Thoracic aorta (tissue), 2 donors: Measurements from ENCODE around the gene GPHN. TPM values are rescaled to one million over a fixed set of nuclear protein-coding genes. Genes with fewer than 3 reads are reported as not detected.

Source experiments
- ATAC-seq: fragments of 150-250 bp; one replicate; pipeline ENCODE4 v1.8.0; 2017; ENCODE audit warnings: low read depth; ENCODE audit not compliant: insufficient number of reproducible peaks, low FRiP score
- DNase-seq: peaks from one replicate; pipeline ENCODE4 v3.0.0-alpha.2; 2020; ENCODE audit warnings: low spot score
- H3K27ac ChIP-seq, 2 donors: fragments of 200-600 bp; sonication (generic); 1 replicate in 1 of 2; 2 replicates in 1 of 2; pipeline ENCODE4 v1.5.1; 2016; ENCODE audit warnings: mild to moderate bottlenecking in 2 of 2, moderate library complexity in 2 of 2
- H3K27me3 ChIP-seq: fragments of 200-600 bp; sonication (generic); replicated peaks from 2 replicates; pipeline ENCODE4 v1.6.0; 2016; ENCODE audit warnings: mild to moderate bottlenecking; ENCODE audit not compliant: insufficient read depth
- H3K36me3 ChIP-seq: fragments of 200-600 bp; sonication (generic); one replicate; pipeline ENCODE4 v1.5.1; 2016
- H3K4me1 ChIP-seq, 2 donors: fragments of 200-600 bp; sonication (generic); 1 replicate in 1 of 2; 2 replicates in 1 of 2; pipeline versions ENCODE4 v1.5.1 to v1.6.0; 2016; ENCODE audit warnings: low read depth in 2 of 2, mild to moderate bottlenecking in 1 of 2; ENCODE audit not compliant: control insufficient read depth in 1 of 2
- H3K4me3 ChIP-seq: fragments of 200-600 bp; sonication (generic); 2 replicates; pipeline ENCODE4 v1.5.1; 2016; ENCODE audit warnings: mild to moderate bottlenecking
- H3K9me3 ChIP-seq: fragments of 200-600 bp; sonication (generic); 2 replicates; pipeline ENCODE4 v1.5.1; 2016
- total RNA-seq, 2 donors: library from RNA; depleted of rRNA; stranded (reverse); fragments of >200 nt; gene quantifications; one replicate each; pipeline versions ENCODE4 v1.1.0 to v1.2.3, GENCODE V29; 2016
- TF ChIP-seq, protein P1 (sequence below): fragments of 200-600 bp; sonication (generic); IDR thresholded peaks from one replicate; pipeline ENCODE4 v1.5.1; 2019; ENCODE audit warnings: antibody characterized with exemption

GPHN gene
- total RNA-seq, 2 donors from 2014 or later = 14.0 to 14.2 TPM

GRCh38 chr14:67162385-67162784 is 654.4 kb downstream of the GPHN start:
- Histone ChIP-seq H3K27ac (no peak overlapping the region), H3K4me1 (no peaks in the 10 kb centered on the region), H3K36me3 (no peaks in the 10 kb centered on the region), H3K4me3 (no peak overlapping the region), H3K9me3 (no peaks in the 10 kb centered on the region), H3K27me3 (no peaks in the 10 kb centered on the region)
- TF ChIP-seq, protein P1, sequence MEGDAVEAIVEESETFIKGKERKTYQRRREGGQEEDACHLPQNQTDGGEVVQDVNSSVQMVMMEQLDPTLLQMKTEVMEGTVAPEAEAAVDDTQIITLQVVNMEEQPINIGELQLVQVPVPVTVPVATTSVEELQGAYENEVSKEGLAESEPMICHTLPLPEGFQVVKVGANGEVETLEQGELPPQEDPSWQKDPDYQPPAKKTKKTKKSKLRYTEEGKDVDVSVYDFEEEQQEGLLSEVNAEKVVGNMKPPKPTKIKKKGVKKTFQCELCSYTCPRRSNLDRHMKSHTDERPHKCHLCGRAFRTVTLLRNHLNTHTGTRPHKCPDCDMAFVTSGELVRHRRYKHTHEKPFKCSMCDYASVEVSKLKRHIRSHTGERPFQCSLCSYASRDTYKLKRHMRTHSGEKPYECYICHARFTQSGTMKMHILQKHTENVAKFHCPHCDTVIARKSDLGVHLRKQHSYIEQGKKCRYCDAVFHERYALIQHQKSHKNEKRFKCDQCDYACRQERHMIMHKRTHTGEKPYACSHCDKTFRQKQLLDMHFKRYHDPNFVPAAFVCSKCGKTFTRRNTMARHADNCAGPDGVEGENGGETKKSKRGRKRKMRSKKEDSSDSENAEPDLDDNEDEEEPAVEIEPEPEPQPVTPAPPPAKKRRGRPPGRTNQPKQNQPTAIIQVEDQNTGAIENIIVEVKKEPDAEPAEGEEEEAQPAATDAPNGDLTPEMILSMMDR = no peak
- DNase-seq (no peak), ATAC-seq (no peak)

GRCh38 chr14:67166450-67166853 is 658.5 kb downstream of the GPHN start:
- ATAC-seq (no peak), DNase-seq (no peak)
- TF ChIP-seq, protein P1 = peak; percentile 68
- Histone ChIP-seq H3K4me1 (no peaks in the 10 kb centered on the region), H3K36me3 (peaks cover 2% of the 10 kb centered on the region), H3K4me3 (no peak overlapping the region), H3K27ac (no peak overlapping the region), H3K27me3 (no peaks in the 10 kb centered on the region), H3K9me3 (no peaks in the 10 kb centered on the region)

DNA sequence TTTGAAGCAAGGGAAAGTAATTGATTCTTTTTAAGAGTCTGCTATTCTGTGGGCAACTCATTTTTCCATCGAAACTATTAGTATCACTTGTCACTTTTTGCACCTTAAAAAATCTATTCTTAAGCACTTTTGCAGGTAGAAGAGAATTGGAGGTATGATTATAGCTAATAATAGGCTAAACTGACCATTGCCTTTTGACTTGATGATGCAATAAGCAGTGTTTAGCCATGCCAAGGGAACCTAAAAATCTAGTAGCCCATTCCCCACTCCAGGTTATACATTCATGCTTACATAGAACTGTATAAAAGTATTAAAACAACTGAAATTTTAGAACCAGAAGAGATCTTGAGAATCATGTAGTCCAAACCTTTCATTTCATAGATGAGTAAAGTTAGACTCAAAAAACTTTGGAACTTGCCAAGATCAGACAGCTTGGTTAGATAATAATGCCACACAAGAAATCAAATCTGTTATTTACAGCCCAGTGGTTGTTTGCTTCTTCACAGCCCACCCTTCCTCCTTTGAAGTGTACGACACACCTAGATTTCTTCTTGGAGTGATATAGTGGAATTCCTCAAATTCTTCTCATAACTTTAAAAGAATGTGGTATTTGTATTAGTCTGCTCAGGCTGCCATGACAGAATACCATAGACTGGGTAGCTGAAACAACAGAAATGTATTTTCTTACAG is 659.6 kb downstream of the GPHN start:
- Histone ChIP-seq H3K36me3 (peaks cover 6% of the 10 kb centered on the region), H3K27me3 (no peaks in the 10 kb centered on the region), H3K4me1 (no peaks in the 10 kb centered on the region), H3K9me3 (no peaks in the 10 kb centered on the region), H3K4me3 (no peak overlapping the region), H3K27ac (no peak overlapping the region)
- DNase-seq (no peak), ATAC-seq (no peak)
- TF ChIP-seq, protein P1 = no peak

GRCh38 chr14:67168110-67168441 is 660.1 kb downstream of the GPHN start:
- no peak for ATAC-seq
- no peak for DNase-seq
- Histone ChIP-seq H3K27me3 (no peaks in the 10 kb centered on the region), H3K4me3 (no peak overlapping the region), H3K9me3 (peaks cover 1% of the 10 kb centered on the region), H3K4me1 (no peaks in the 10 kb centered on the region), H3K36me3 (peaks cover 6% of the 10 kb centered on the region), H3K27ac (no peak overlapping the region)
- TF ChIP-seq, protein P1 = no peak

GRCh38 chr14:67170660-67171059 is 662.7 kb downstream of the GPHN start:
- H3K4me1 ChIP-seq = no peaks in the 10 kb centered on the region
- DNase-seq (no peak), ATAC-seq (no peak)
- H3K27ac ChIP-seq = no peak overlapping the region
- H3K9me3 ChIP-seq = peaks cover 9% of the 10 kb centered on the region
- TF ChIP-seq, protein P1 = no peak
- peaks cover 6% of the 10 kb centered on the region for H3K36me3 ChIP-seq
- H3K27me3 ChIP-seq = no peaks in the 10 kb centered on the region
- no peak overlapping the region for H3K4me3 ChIP-seq
